Body of pancreas (tissue), 4 donors: Measurements from ENCODE around the gene DRC1. TPM values are rescaled to one million over a fixed set of nuclear protein-coding genes. Genes with fewer than 3 reads are reported as not detected.

Experiments used
- ATAC-seq: fragments of 150-250 bp; one replicate; pipeline ENCODE4 v1.9.1; 2016
- DNase-seq, 4 donors: peaks; one replicate each; pipeline ENCODE4 v3.0.0-alpha.2; 2019
- H3K27ac ChIP-seq, 4 donors: fragments of 200-600 bp; sonication (generic); 1 replicate in 3 of 4; 2 replicates in 1 of 4; pipeline versions ENCODE4 v1.5.1 to v1.6.1; 2016 to 2019; ENCODE audit warnings: mild to moderate bottlenecking in 1 of 4, mixed read lengths in 1 of 4, moderate library complexity in 1 of 4
- H3K27me3 ChIP-seq, 2 donors: fragments of 200-600 bp; sonication (generic); one replicate each; pipeline ENCODE4 v1.6.0; 2016; ENCODE audit warnings: mild to moderate bottlenecking in 1 of 2
- H3K36me3 ChIP-seq, 2 donors: fragments of 200-600 bp; sonication (generic); replicated peaks in 1 of 2; 2 replicates each; pipeline ENCODE4 v1.5.1; 2016; ENCODE audit warnings: low read depth in 2 of 2; ENCODE audit not compliant: insufficient read depth in 1 of 2
- H3K4me1 ChIP-seq: fragments of 200-600 bp; sonication (generic); one replicate; pipeline ENCODE4 v1.6.0; 2016
- H3K4me3 ChIP-seq, 2 donors: fragments of 200-600 bp; sonication (generic); 1 replicate in 1 of 2; 2 replicates in 1 of 2; pipeline ENCODE4 v1.5.1; 2016 to 2019
- H3K9me3 ChIP-seq, 3 donors: fragments of 200-600 bp; sonication (generic); 1 replicate in 2 of 3; 2 replicates in 1 of 3; pipeline ENCODE4 v1.5.1; 2016
- CTCF ChIP-seq, 7 experiments: fragments of 450-650 bp in 4 of 7; fragments of 200-600 bp in 3 of 7; sonication (generic) in 3 of 7; IDR thresholded peaks; one replicate each; pipeline ENCODE4 v1.5.1; 2016 to 2019; ENCODE audit warnings: antibody characterized with exemption in 7 of 7
- POLR2A ChIP-seq, 3 donors: fragments of 450-650 bp; IDR thresholded peaks; one replicate each; pipeline ENCODE4 v1.6.1; 2016; ENCODE audit warnings: antibody characterized with exemption in 3 of 3, mild to moderate bottlenecking in 2 of 3
- WGBS, 2 donors: methylation state at CpG; one replicate each; pipeline ENCODE4 v1.1.5; 2017; 5-methylcytosine and 5-hydroxymethylcytosine counted together
- intact Hi-C: fragments of 100-400 bp; cut with DNase I; formaldehyde crosslinking; loops from one replicate; pipeline ENCODE4 v1.15.1; 2023
- total RNA-seq, 2 donors: library from RNA; depleted of rRNA; stranded (reverse); fragments of >200 nt; gene quantifications; one replicate each; pipeline ENCODE4 v1.1.0, GENCODE V29; 2016

The DRC1 gene
- total RNA-seq, 2 donors from 2014 or later = not detected

- no peak for ATAC-seq
- no peak for TF ChIP-seq CTCF (IDR thresholded peaks at IDR 0.05)
- TF ChIP-seq POLR2A (IDR thresholded peaks at IDR 0.05) = no peak
- 86 to 88% methylated on average over 8 to 9 of the region's 9 CpGs for WGBS, 2 donors
Observed at GRCh38 chr2:26470601-26471260, 69.0 kb downstream of the DRC1 start.

DNA sequence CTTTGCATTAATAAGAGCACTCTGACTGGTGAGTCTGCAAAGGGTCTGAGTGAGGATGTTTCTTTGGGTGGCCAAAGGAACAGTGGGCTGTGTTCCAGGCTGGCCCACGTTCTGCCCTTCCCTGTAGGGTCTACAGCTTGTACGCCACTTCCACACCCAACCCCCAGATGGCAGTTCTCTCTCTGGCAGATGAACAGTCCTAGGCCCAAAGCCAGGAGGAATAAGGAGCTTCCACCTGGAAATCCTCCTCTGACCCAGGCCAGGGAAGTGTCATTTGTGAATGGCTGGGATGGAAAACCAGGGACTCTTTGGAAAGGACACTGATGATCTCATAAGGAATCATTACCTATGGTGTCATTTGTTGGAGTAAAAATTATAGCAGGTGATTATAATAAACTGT, 69.6 kb downstream of the DRC1 start:
- ATAC-seq = no peak
- no peak for DNase-seq
- intact Hi-C loops = no loop called here
- no peaks in the 10 kb centered on the region for H3K9me3 ChIP-seq
- no peaks in the 10 kb centered on the region for H3K36me3 ChIP-seq
- no peaks in the 10 kb centered on the region for H3K4me1 ChIP-seq
- 37 to 51% methylated on average over 2 of the region's 2 CpGs for WGBS, 2 donors
- H3K27ac ChIP-seq = no peak overlapping the region
- no peaks in the 10 kb centered on the region for H3K27me3 ChIP-seq
- H3K4me3 ChIP-seq = no peak overlapping the region
- TF ChIP-seq POLR2A (IDR thresholded peaks at IDR 0.05) (no peak), CTCF (IDR thresholded peaks at IDR 0.05) (no peak)

More at GRCh38 chr2:26470601-26471260, 69.0 kb downstream of the DRC1 start:
- Histone ChIP-seq H3K4me1 (no peaks in the 10 kb centered on the region), H3K27ac (no peak overlapping the region), H3K27me3 (no peaks in the 10 kb centered on the region), H3K36me3 (no peaks in the 10 kb centered on the region), H3K4me3 (no peak overlapping the region), H3K9me3 (no peaks in the 10 kb centered on the region)
- intact Hi-C loops = no loop called here
- no peak for DNase-seq

GRCh38 chr2:26471766-26472706, 70.3 kb downstream of the DRC1 start:
- no peak overlapping the region for H3K27ac ChIP-seq
- H3K9me3 ChIP-seq = no peaks in the 10 kb centered on the region
- H3K4me3 ChIP-seq = no peak overlapping the region
- intact Hi-C loops = no loop called here
- no peak for TF ChIP-seq CTCF (IDR thresholded peaks at IDR 0.05)
- TF ChIP-seq POLR2A (IDR thresholded peaks at IDR 0.05) = no peak
- ATAC-seq (no peak), DNase-seq (no peak)
- no peaks in the 10 kb centered on the region for H3K4me1 ChIP-seq
- WGBS, 2 donors = 78 to 86% methylated on average over 22 to 25 of the region's 25 CpGs
- H3K27me3 ChIP-seq = no peaks in the 10 kb centered on the region
- H3K36me3 ChIP-seq = no peaks in the 10 kb centered on the region

GRCh38 chr2:26472821-26473655, 71.3 kb downstream of the DRC1 start:
- DNase-seq (no peak), ATAC-seq (no peak)
- H3K36me3 ChIP-seq = no peaks in the 10 kb centered on the region
- no peak overlapping the region for H3K27ac ChIP-seq
- TF ChIP-seq CTCF (IDR thresholded peaks at IDR 0.05) (no peak), POLR2A (IDR thresholded peaks at IDR 0.05) (no peak)
- intact Hi-C loops = no loop called here
- no peaks in the 10 kb centered on the region for H3K9me3 ChIP-seq
- H3K4me1 ChIP-seq = no peaks in the 10 kb centered on the region
- H3K4me3 ChIP-seq = no peak overlapping the region
- no peaks in the 10 kb centered on the region for H3K27me3 ChIP-seq
- 81 to 89% methylated on average over 33 of the region's 34 CpGs for WGBS, 2 donors
